Large intestine (tissue), 3 donors: Measurements from ENCODE around the gene UBE2D1. TPM values are rescaled to one million over a fixed set of nuclear protein-coding genes. Genes with fewer than 3 reads are reported as not detected.

Experiments
- DNase-seq, 2 donors: peaks; one replicate each; pipeline versions ENCODE4 v3.0.0 to v3.0.0-alpha.2; 2013
- H3K27ac ChIP-seq: one replicate; pipeline ENCODE4 v1.5.1; 2013; ENCODE audit warnings: low read length
- H3K27me3 ChIP-seq: 2 replicates; pipeline ENCODE4 v1.6.1; 2013; ENCODE audit warnings: low read length; ENCODE audit not compliant: control insufficient read depth, insufficient read depth
- H3K36me3 ChIP-seq: 2 replicates; pipeline ENCODE4 v1.6.1; 2013; ENCODE audit warnings: low read length; ENCODE audit not compliant: control insufficient read depth, insufficient read depth
- H3K4me1 ChIP-seq: one replicate; pipeline ENCODE4 v1.6.1; 2013; ENCODE audit warnings: low read length; ENCODE audit not compliant: control insufficient read depth, insufficient read depth
- H3K4me3 ChIP-seq: one replicate; pipeline ENCODE4 v1.5.1; 2013; ENCODE audit warnings: low read length
- H3K9me3 ChIP-seq: one replicate; pipeline ENCODE4 v1.6.1; 2013; ENCODE audit warnings: mild to moderate bottlenecking, low read depth, low read length, moderate library complexity; ENCODE audit not compliant: control insufficient read depth
- WGBS: methylation state at CpG from one replicate; pipeline ENCODE4 v1.1.5; 2013; ENCODE audit warnings: low lambda C conversion rate; ENCODE audit not compliant: insufficient coverage; 5-methylcytosine and 5-hydroxymethylcytosine counted together
- polyA plus RNA-seq: library from polyadenylated mRNA; unstranded; fragments of 120-200 nt; gene quantifications from one replicate; pipeline ENCODE4 v1.2.1, GENCODE V29; 2013

UBE2D1 gene
- polyA plus RNA-seq, 1 donor = 21.9 TPM

GRCh38 chr10:58356756-58357155 is 21.9 kb downstream of the UBE2D1 start:
- 50% methylated on average over 1 of the region's 2 CpGs for WGBS
- Histone ChIP-seq H3K4me3 (no peak overlapping the region), H3K36me3 (no peaks in the 10 kb centered on the region), H3K9me3 (no peaks in the 10 kb centered on the region), H3K4me1 (no peaks in the 10 kb centered on the region), H3K27me3 (no peaks in the 10 kb centered on the region), H3K27ac (no peak overlapping the region)
- DNase-seq = no peak

DNA sequence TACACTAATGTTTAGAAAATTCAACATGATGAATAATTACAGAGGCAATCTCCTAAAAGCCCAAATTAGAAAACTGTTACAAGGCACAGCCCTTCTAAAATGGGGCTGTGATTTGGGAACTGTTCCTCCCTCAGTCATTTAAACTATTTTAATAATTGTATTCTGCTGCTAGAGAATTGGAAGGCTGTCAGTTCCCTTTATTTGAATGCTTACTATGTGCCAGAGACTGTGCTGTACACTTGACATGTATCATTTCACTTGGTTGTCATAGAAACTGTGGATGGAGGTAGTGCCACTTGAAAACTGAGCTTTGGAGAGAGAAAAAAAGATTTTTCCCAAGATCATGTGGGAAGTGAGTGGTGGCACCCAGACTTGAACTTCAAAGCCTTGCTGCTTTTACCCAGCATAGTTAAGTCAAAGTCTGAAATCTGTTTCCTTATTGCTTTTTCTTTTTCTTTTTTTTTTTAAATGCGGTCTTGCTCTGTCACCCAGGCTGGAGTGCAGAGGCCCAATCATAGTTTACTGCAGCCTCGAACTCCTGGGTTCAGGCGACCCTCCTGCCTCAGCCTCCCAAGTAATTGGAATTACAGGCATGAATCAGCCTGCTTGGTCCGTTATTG is 23.6 kb downstream of the UBE2D1 start:
- H3K36me3 ChIP-seq = no peaks in the 10 kb centered on the region
- 60% methylated on average over 1 of the region's 4 CpGs for WGBS
- H3K4me3 ChIP-seq = no peak overlapping the region
- H3K4me1 ChIP-seq = no peaks in the 10 kb centered on the region
- no peak overlapping the region for H3K27ac ChIP-seq
- peak in 1 of 2 donors; percentile 10 for DNase-seq
- no peaks in the 10 kb centered on the region for H3K27me3 ChIP-seq
- H3K9me3 ChIP-seq = no peaks in the 10 kb centered on the region

GRCh38 chr10:58358947-58359346 is 24.1 kb downstream of the UBE2D1 start:
- no peaks in the 10 kb centered on the region for H3K36me3 ChIP-seq

GRCh38 chr10:58359541-58359940 is 24.7 kb downstream of the UBE2D1 start:
- no CpG with 5 or more reads among the region's 3 CpGs for WGBS

More at GRCh38 chr10:58358947-58359346, 24.1 kb downstream of the UBE2D1 start:
- H3K27ac ChIP-seq = no peak overlapping the region
- no peaks in the 10 kb centered on the region for H3K4me1 ChIP-seq
- no CpG with 5 or more reads among the region's 1 CpG for WGBS
- H3K9me3 ChIP-seq = no peaks in the 10 kb centered on the region
- H3K27me3 ChIP-seq = no peaks in the 10 kb centered on the region
- H3K4me3 ChIP-seq = no peak overlapping the region
- no peak for DNase-seq

GRCh38 chr10:58360412-58361004 is 25.7 kb downstream of the UBE2D1 start:
- no peak for DNase-seq
- no peak overlapping the region for H3K27ac ChIP-seq
- WGBS = 93% methylated on average over 3 of the region's 9 CpGs
- H3K4me1 ChIP-seq = no peaks in the 10 kb centered on the region
- H3K9me3 ChIP-seq = no peaks in the 10 kb centered on the region
- H3K4me3 ChIP-seq = no peak overlapping the region
- H3K27me3 ChIP-seq = no peaks in the 10 kb centered on the region
- peaks cover 5% of the 10 kb centered on the region for H3K36me3 ChIP-seq

More at GRCh38 chr10:58359541-58359940, 24.7 kb downstream of the UBE2D1 start:
- H3K9me3 ChIP-seq = no peaks in the 10 kb centered on the region
- H3K27me3 ChIP-seq = no peaks in the 10 kb centered on the region
- H3K27ac ChIP-seq = no peak overlapping the region
- no peaks in the 10 kb centered on the region for H3K4me1 ChIP-seq
- peaks cover 2% of the 10 kb centered on the region for H3K36me3 ChIP-seq
- H3K4me3 ChIP-seq = no peak overlapping the region
- DNase-seq = no peak

DNA sequence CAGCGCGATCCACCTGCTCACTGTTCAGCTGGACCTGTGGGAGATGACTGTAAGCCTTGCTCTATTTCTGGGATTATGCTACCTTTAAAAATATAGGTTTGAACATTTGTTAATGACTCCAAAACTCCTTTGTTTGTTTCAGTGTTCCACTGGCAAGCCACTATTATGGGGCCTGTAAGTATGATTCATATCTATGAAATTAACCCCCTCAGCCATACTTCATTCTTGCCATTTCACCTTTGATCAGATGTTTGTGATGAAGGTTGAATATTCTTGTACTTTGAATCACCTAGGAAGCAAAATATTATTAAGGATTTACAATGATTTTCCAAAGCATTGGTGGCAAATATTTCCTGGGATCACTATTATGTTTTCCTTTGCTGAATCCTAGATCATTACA is 26.5 kb downstream of the UBE2D1 start:
- no peak for DNase-seq
- Histone ChIP-seq H3K4me3 (no peak overlapping the region), H3K9me3 (no peaks in the 10 kb centered on the region), H3K36me3 (peaks cover 5% of the 10 kb centered on the region), H3K27ac (no peak overlapping the region), H3K27me3 (no peaks in the 10 kb centered on the region), H3K4me1 (no peaks in the 10 kb centered on the region)
- no CpG with 5 or more reads among the region's 2 CpGs for WGBS

DNA sequence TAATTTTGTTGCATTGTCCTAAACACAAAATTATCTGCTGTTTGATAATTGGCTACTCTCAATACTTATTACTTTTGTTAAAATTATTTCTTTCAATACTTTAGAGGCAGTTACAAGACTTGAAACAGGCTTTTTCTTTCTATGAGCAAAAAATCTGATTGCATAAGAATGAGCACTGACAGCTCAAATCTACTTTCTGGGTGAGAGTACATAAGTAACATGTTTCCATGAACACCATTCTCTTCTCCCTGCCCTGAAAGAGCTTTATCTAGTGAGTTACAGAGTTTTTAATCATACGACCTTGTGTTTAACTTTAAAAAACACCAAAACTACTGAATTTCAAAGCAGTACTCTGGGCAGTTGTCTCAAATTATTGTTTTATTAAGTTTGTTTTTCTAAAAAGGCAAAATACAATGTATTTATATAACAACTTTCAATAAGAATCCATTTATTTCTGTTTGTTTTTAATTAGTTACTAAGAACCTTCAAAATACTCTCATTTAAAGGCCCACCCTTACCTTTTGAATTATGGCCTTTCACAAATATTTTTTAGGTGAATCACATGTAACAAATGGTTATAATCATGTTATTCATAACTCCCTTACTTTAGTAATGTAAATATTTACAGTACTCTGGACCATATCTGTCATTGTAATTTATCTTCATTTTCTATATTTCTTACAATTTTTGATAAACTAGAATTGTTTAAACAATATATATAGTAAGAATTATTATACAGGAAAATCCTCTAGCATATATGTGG is 27.4 kb downstream of the UBE2D1 start:
- Histone ChIP-seq H3K36me3 (peaks cover 5% of the 10 kb centered on the region), H3K27me3 (no peaks in the 10 kb centered on the region), H3K27ac (no peak overlapping the region), H3K4me3 (no peak overlapping the region), H3K9me3 (no peaks in the 10 kb centered on the region), H3K4me1 (no peaks in the 10 kb centered on the region)
- DNase-seq = no peak
- no CpG with 5 or more reads among the region's 1 CpG for WGBS

- DNase-seq = no peak
- Histone ChIP-seq H3K27ac (no peak overlapping the region), H3K27me3 (no peaks in the 10 kb centered on the region), H3K4me3 (no peak overlapping the region), H3K9me3 (no peaks in the 10 kb centered on the region), H3K36me3 (peaks cover 5% of the 10 kb centered on the region), H3K4me1 (no peaks in the 10 kb centered on the region)
- no CpG with 5 or more reads among the region's 3 CpGs for WGBS
Observed at GRCh38 chr10:58367069-58367468, 32.3 kb downstream of the UBE2D1 start.

DNA sequence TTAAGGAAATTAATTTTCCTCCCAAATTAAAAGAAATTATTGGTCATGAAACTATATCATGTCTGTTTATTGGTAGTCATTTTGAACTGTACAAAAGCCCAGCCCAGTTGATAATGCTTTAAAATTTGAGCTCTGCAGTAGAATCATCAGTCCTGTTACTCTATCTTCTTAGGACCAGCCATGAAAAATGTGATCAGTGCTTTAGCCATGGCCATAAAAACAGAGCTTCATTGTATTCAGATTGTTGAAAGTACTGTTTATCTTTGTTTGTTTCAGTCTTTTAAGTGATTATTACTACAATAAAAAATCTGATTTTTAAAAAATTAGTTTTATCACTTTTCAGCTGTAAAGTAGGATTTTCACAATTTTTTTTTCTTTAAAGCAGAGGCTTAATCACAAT is 36.7 kb downstream of the UBE2D1 start:
- H3K4me1 ChIP-seq = no peaks in the 10 kb centered on the region
- H3K36me3 ChIP-seq = no peaks in the 10 kb centered on the region
- no peaks in the 10 kb centered on the region for H3K9me3 ChIP-seq
- no peak overlapping the region for H3K27ac ChIP-seq
- H3K27me3 ChIP-seq = no peaks in the 10 kb centered on the region
- H3K4me3 ChIP-seq = no peak overlapping the region
- no peak for DNase-seq

DNA sequence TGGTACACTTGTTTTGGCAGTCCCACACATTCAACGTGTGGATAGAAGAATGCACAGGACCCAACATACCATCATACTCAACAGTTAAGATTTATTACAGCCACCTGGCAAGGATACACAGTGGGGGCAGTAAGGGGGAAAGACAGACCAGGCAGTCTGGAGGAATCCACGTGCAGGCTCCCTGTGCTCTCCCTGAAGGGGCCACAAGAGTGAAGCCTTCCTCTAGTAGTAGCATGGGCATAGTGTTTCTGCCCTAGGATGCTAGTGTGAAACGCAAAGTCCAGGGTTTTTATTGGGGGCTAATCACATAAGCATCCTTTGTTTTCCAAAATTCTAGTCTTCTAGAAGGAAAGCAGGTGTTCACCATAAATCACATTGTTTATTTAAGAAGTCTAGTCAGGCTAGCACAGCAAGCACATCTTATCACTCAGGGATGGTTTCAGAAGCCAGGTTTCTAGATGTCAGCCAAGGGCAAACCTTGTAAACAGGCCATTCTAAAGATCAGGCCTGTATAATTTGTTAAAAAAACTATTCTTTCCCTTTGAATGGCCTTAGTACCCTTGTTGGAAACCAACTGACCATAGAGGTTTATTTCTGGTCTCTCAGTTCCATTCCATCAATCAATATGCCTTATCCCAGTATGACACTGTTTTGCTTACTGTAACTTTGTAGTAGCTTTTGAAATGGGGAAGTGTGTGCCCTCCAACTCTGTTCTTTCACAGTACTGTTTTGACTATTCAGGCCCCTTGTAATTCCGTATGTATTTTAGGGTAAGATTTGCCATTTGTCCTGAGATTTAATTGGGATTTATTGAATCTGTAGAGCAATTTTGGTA is 38.0 kb downstream of the UBE2D1 start:
- Histone ChIP-seq H3K4me3 (no peak overlapping the region), H3K9me3 (no peaks in the 10 kb centered on the region), H3K27ac (no peak overlapping the region), H3K27me3 (no peaks in the 10 kb centered on the region), H3K36me3 (no peaks in the 10 kb centered on the region), H3K4me1 (no peaks in the 10 kb centered on the region)
- WGBS = 80% methylated on average over 1 of the region's 4 CpGs
- no peak for DNase-seq
